Mucosa of stomach (tissue), 1 donor: ENCODE measurements around the gene LYRM4.

Experiments used
- H3K27me3 ChIP-seq: one replicate; pipeline ENCODE4 v1.7.0; 2013; ENCODE audit warnings: mild to moderate bottlenecking, low read length; ENCODE audit not compliant: control insufficient read depth, insufficient read depth
- H3K36me3 ChIP-seq: one replicate; pipeline ENCODE4 v1.7.0; 2013; ENCODE audit warnings: low read length; ENCODE audit not compliant: control insufficient read depth, insufficient read depth
- H3K4me1 ChIP-seq: one replicate; pipeline ENCODE4 v1.7.0; 2013; ENCODE audit warnings: mild to moderate bottlenecking, low read length; ENCODE audit not compliant: control insufficient read depth, insufficient read depth
- H3K4me3 ChIP-seq: one replicate; pipeline ENCODE4 v1.7.0; 2013; ENCODE audit warnings: low read length
- H3K9ac ChIP-seq: one replicate; pipeline ENCODE4 v1.7.0; 2013; ENCODE audit warnings: mild to moderate bottlenecking, low read length, moderate library complexity
- H3K9me3 ChIP-seq: one replicate; pipeline ENCODE4 v1.7.0; 2013; ENCODE audit warnings: mild to moderate bottlenecking, low read length, moderate library complexity; ENCODE audit not compliant: control insufficient read depth
- donor health status: Pancreatic carcinoma.

LYRM4 gene

GRCh38 chr6:5105146-5105545 is 155.6 kb downstream of the LYRM4 start:
- no peak overlapping the region for H3K4me3 ChIP-seq
- H3K4me1 ChIP-seq = no peaks in the 10 kb centered on the region
- H3K9ac ChIP-seq = no peak overlapping the region
- no peaks in the 10 kb centered on the region for H3K9me3 ChIP-seq
- H3K27me3 ChIP-seq = no peaks in the 10 kb centered on the region
- H3K36me3 ChIP-seq = no peaks in the 10 kb centered on the region

DNA sequence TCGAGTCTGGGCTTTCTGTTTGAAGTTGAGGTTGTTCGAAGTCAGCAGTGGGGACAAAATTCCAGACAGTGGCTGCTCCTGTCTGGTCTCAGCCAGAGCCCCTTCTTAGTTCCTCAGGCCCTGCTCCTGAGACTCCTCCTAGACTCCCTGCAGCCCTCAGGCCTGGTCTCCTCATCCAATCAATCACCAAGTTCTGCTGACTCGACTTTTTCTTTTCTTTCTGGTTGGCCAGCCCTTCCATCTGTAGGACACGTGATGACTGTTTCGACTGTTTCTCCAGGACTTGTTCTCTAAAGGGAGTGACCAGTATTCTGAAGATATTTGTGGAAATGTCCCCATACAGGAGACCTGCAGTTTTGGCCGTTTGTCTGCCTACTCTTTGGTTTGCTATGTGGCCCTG is 156.1 kb downstream of the LYRM4 start:
- Histone ChIP-seq H3K27me3 (no peaks in the 10 kb centered on the region), H3K9me3 (no peaks in the 10 kb centered on the region), H3K4me3 (no peak overlapping the region), H3K9ac (no peak overlapping the region), H3K4me1 (no peaks in the 10 kb centered on the region), H3K36me3 (no peaks in the 10 kb centered on the region)

DNA sequence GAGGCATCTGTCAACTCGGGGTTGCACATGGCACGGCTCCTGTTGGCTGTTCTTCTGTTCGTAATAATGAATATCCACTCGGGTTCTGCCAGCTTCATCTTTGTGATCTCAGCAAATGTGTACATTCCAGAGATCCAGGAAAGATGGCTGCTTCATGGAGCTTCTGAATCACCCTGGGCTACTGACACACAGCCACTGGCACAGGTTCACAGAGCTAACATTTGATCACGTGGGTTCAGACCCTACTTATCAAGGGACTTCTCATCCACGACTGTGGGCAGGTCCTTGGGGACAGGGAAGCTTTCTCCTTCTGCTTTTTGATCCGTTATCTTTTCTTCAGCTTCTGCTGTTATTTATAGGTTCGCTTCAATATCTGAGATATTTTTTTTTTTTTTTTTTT is 157.5 kb downstream of the LYRM4 start:
- Histone ChIP-seq H3K27me3 (no peaks in the 10 kb centered on the region), H3K36me3 (no peaks in the 10 kb centered on the region), H3K4me3 (no peak overlapping the region), H3K9me3 (no peaks in the 10 kb centered on the region), H3K4me1 (no peaks in the 10 kb centered on the region), H3K9ac (no peak overlapping the region)

GRCh38 chr6:5102267-5102970 is 158.3 kb downstream of the LYRM4 start:
- Histone ChIP-seq H3K36me3 (no peaks in the 10 kb centered on the region), H3K27me3 (no peaks in the 10 kb centered on the region), H3K9ac (no peak overlapping the region)

DNA sequence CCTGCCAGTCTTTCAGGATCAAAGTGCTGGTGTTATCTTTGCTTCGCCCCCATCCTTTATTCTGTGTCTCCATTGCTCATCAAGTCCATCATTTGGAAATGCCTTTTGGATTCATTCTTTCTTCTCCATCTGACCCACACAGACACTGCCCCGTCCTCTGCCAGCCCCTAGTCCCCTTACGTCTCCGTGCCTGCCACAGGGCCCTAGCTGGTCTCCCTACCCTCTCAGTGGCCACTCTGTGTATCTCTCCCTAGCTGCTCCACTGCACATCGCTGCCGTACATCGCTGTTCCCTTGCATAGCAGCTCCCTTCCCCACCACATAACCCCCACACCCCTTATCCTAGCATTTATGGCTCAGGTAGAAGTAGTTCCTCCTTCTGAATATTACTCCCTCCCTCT is 159.9 kb downstream of the LYRM4 start:
- Histone ChIP-seq H3K4me1 (no peaks in the 10 kb centered on the region), H3K27me3 (no peaks in the 10 kb centered on the region), H3K9me3 (no peaks in the 10 kb centered on the region), H3K9ac (no peak overlapping the region), H3K4me3 (no peak overlapping the region), H3K36me3 (no peaks in the 10 kb centered on the region)

More at GRCh38 chr6:5102267-5102970, 158.3 kb downstream of the LYRM4 start:
- no peak overlapping the region for H3K4me3 ChIP-seq
- no peaks in the 10 kb centered on the region for H3K4me1 ChIP-seq
- H3K9me3 ChIP-seq = no peaks in the 10 kb centered on the region

GRCh38 chr6:5099537-5099936 is 161.2 kb downstream of the LYRM4 start:
- no peak overlapping the region for H3K4me3 ChIP-seq
- no peaks in the 10 kb centered on the region for H3K9me3 ChIP-seq
- no peaks in the 10 kb centered on the region for H3K27me3 ChIP-seq
- no peaks in the 10 kb centered on the region for H3K4me1 ChIP-seq
- no peaks in the 10 kb centered on the region for H3K36me3 ChIP-seq
- no peak overlapping the region for H3K9ac ChIP-seq

GRCh38 chr6:5098501-5099270 is 162.1 kb downstream of the LYRM4 start:
- no peaks in the 10 kb centered on the region for H3K9me3 ChIP-seq
- no peaks in the 10 kb centered on the region for H3K4me1 ChIP-seq
- no peaks in the 10 kb centered on the region for H3K27me3 ChIP-seq
- no peak overlapping the region for H3K4me3 ChIP-seq
- H3K9ac ChIP-seq = no peak overlapping the region
- H3K36me3 ChIP-seq = no peaks in the 10 kb centered on the region

GRCh38 chr6:5096482-5096881 is 164.3 kb downstream of the LYRM4 start:
- no peaks in the 10 kb centered on the region for H3K36me3 ChIP-seq
- no peaks in the 10 kb centered on the region for H3K9me3 ChIP-seq
- no peak overlapping the region for H3K9ac ChIP-seq
- H3K27me3 ChIP-seq = no peaks in the 10 kb centered on the region
- no peak overlapping the region for H3K4me3 ChIP-seq
- no peaks in the 10 kb centered on the region for H3K4me1 ChIP-seq

- H3K4me1 ChIP-seq = no peaks in the 10 kb centered on the region
- no peaks in the 10 kb centered on the region for H3K9me3 ChIP-seq
- no peaks in the 10 kb centered on the region for H3K36me3 ChIP-seq
Observed at GRCh38 chr6:5095236-5095635, 165.5 kb downstream of the LYRM4 start.

DNA sequence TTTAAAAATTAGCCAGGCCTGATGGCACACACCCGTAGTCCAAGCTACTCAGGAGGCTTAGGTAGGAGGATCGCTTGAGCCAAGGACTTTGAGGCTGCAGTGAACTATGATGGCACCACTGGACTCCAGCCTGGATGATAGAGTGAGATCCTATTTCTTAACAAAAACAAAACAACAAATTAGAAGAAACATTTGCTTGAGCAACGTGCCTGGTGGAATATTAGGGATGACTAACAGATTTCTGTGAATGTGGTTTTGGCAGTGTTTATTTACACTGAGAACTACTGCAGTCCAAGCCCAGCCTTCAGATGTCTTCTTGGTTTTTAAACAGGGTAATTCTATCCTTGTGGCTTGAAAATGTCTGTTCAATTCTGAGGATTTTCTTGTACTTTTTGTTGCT is 166.4 kb downstream of the LYRM4 start:
- Histone ChIP-seq H3K4me3 (no peak overlapping the region), H3K9ac (no peak overlapping the region), H3K27me3 (no peaks in the 10 kb centered on the region), H3K9me3 (no peaks in the 10 kb centered on the region), H3K36me3 (no peaks in the 10 kb centered on the region), H3K4me1 (no peaks in the 10 kb centered on the region)

More at GRCh38 chr6:5095236-5095635, 165.5 kb downstream of the LYRM4 start:
- no peak overlapping the region for H3K4me3 ChIP-seq
- no peaks in the 10 kb centered on the region for H3K27me3 ChIP-seq
- no peak overlapping the region for H3K9ac ChIP-seq

- H3K4me3 ChIP-seq = no peak overlapping the region
- H3K9ac ChIP-seq = no peak overlapping the region
- no peaks in the 10 kb centered on the region for H3K9me3 ChIP-seq
- H3K27me3 ChIP-seq = no peaks in the 10 kb centered on the region
- no peaks in the 10 kb centered on the region for H3K36me3 ChIP-seq
- H3K4me1 ChIP-seq = no peaks in the 10 kb centered on the region
Observed at GRCh38 chr6:5093231-5094015, 167.3 kb downstream of the LYRM4 start.
